Eye (tissue), 1 donor: ENCODE data around the gene P2RY2.
A peak's percentile ranks its signal among the peaks of the same experiment; 100 is the strongest.
"Not testable (repeated sequence)": the region's sequence is repeated elsewhere in the genome, so short reads cannot be mapped to it uniquely, and the experiment has no call there.

ENCODE experiments used
- DNase-seq: peaks from one replicate; pipeline ENCODE4 v3.0.0-alpha.2; 2015

The P2RY2 gene

DNA sequence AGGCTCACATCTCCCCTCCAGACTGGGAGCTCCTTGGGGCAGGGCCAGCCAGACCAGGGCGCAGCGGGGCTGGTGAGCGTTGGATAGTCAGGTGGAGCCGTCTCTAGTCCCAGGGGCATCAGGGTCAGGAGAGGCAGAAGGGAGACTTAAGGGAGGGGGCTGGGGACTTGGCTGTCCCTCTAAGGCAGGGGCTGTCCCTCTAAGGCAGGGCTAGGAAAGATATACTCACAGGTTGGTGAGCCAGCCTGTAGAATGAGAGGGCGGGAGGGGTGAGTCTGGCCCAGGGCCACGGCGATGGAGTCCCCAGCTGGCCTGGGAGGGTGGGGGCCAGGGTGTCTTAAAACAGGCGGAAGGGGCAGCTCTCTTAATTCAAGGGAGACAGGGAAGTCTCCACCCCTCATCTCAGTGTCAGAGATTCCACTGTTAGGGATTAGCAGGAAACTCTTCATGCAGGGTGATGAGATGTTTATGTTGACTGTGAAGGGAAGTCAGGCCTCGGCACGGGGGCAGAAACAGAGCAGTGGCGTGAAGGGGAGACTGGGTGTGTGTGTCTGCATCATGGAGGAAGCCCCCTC is 11.3 kb downstream of the P2RY2 start:
- no peak for DNase-seq

- no peak for DNase-seq
These were observed 12.1 kb downstream of the P2RY2 start for GRCh38 chr11:73229896-73230875.

DNA sequence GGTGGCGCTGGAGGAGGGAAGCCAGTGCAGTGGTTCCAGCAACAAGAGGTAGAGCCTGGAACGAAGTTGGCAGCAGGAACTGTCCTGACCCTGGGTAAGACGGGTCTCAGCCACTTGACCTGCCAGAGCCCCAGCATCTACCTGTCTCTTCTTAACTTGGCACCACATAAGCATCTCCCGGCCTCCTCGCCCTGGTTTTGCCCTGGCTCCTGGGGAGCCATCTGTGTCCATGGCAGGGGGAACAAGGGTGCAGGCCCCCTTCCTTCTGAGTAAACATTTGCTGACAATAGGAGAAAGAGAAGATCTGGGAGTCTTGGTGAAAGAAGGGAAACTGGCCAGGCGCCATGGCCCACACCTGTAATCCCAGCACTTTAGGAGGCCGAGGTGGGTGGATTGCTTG is 12.8 kb downstream of the P2RY2 start:
- DNase-seq = no peak

DNA sequence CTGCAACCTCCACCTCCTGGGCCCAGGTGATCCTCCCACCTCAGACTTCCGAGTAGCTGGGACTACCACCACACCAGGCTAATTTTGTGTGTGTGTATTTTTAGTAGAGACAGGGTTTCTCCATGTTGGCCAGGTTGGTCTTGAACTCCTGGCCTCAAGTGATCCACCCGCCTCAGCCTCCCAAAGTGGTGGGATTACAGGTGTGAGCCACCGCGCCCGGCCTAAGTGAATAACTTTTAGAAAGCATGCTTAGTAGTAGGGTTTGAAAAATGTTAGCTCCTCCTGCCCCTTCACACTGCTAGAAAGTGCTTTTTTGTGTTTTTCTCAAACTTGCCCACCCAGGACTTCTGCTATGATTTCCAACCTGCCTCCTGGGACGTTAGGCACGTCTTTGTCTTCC is 14.4 kb downstream of the P2RY2 start:
- DNase-seq = not testable (repeated sequence)

GRCh38 chr11:73233211-73233610 is 15.1 kb downstream of the P2RY2 start:
- no peak for DNase-seq

DNA sequence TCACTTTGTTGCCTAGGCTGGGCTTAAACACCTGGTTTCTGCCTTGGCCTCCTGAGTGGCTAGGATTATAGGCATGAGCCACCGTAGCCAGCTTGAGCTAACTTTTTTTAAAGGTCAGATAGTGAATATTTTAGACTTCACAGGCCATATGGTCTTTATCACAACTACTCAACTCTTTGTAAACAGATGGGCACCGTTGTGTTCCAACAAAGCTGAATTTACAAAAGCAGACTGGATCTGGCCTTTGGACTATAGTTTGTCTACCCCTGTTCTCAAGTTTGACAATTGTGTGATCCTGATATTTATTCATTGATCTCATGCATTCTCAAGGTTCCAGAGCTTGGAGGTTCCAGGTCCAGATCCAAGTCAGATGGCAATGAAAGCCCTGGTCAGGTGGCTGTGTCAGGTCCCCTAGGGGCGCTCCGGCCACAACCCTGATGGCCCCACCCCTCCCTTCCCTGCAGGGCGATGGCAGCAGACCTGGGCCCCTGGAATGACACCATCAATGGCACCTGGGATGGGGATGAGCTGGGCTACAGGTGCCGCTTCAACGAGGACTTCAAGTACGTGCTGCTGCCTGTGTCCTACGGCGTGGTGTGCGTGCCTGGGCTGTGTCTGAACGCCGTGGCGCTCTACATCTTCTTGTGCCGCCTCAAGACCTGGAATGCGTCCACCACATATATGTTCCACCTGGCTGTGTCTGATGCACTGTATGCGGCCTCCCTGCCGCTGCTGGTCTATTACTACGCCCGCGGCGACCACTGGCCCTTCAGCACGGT is 15.8 kb downstream of the P2RY2 start:
- no peak for DNase-seq

DNA sequence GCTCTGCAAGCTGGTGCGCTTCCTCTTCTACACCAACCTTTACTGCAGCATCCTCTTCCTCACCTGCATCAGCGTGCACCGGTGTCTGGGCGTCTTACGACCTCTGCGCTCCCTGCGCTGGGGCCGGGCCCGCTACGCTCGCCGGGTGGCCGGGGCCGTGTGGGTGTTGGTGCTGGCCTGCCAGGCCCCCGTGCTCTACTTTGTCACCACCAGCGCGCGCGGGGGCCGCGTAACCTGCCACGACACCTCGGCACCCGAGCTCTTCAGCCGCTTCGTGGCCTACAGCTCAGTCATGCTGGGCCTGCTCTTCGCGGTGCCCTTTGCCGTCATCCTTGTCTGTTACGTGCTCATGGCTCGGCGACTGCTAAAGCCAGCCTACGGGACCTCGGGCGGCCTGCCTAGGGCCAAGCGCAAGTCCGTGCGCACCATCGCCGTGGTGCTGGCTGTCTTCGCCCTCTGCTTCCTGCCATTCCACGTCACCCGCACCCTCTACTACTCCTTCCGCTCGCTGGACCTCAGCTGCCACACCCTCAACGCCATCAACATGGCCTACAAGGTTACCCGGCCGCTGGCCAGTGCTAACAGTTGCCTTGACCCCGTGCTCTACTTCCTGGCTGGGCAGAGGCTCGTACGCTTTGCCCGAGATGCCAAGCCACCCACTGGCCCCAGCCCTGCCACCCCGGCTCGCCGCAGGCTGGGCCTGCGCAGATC is 16.5 kb downstream of the P2RY2 start:
- no peak for DNase-seq

DNA sequence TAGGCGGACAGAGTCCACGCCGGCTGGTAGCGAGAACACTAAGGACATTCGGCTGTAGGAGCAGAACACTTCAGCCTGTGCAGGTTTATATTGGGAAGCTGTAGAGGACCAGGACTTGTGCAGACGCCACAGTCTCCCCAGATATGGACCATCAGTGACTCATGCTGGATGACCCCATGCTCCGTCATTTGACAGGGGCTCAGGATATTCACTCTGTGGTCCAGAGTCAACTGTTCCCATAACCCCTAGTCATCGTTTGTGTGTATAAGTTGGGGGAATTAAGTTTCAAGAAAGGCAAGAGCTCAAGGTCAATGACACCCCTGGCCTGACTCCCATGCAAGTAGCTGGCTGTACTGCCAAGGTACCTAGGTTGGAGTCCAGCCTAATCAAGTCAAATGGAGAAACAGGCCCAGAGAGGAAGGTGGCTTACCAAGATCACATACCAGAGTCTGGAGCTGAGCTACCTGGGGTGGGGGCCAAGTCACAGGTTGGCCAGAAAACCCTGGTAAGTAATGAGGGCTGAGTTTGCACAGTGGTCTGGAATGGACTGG is 17.2 kb downstream of the P2RY2 start:
- DNase-seq = no peak

- no peak for DNase-seq
These were observed 18.2 kb downstream of the P2RY2 start for GRCh38 chr11:73236205-73236765.

- DNase-seq = peak; percentile 48
These were observed 18.8 kb downstream of the P2RY2 start for GRCh38 chr11:73236854-73237253.

DNA sequence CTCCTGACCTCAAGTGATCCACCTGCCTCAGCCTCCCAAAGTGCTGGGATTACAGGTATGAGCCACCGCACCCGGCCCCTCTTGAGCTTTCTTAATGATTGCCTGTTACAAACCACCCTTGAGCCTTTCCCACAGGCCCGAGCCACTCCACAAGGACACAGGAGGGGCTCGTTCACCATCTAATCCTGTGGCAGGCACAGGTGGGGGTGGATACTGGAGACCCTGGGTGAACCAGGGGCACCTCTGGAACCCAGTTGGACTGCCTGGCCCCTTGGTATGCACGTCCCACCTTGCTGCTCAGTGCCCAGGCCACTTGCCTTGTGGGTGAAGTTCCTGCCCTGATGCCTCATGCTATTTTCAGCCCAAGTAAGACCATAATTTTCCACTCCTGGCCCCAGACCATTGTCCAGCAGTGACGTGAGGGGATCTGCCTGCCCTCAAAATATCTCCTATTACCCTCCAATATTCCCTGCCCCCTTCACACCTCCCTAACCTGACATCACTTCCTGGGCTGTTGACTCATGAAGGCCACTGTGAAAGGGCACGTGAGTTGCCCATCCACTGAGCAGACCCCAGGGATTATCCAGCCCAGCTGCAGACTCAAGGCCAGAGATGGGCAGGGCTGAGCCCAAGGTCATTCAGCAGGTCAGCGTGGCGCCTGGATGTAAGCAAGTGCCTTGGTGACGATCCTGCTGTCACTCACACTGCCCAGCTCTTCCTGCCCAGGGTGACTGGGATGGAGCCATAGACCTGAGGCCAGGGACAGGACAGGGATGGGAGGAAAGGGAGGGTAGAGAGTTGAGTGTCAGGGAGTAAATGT is 19.6 kb downstream of the P2RY2 start:
- DNase-seq = no peak

DNA sequence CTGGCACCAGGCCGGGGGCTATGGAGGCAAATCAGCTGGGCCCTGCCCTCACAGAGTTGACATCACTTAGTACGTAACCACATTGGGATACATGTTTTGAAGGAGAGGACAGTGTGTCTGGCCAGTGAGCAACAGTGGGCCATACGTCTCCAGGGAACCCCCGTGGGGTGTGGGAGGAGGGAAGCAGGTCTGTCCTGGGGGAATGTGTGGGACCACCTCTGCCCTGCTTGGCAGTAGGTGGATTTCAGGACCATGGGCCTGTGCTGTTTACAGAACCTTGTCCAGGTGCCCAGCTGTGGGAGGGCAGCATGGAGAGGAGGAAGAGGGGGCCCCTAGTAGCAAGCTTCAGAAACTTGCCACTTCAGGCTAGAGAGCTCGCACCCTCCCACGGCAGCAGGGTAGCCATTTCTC is 21.0 kb downstream of the P2RY2 start:
- no peak for DNase-seq

- DNase-seq = no peak
These were observed 21.6 kb downstream of the P2RY2 start for GRCh38 chr11:73239571-73240189.

DNA sequence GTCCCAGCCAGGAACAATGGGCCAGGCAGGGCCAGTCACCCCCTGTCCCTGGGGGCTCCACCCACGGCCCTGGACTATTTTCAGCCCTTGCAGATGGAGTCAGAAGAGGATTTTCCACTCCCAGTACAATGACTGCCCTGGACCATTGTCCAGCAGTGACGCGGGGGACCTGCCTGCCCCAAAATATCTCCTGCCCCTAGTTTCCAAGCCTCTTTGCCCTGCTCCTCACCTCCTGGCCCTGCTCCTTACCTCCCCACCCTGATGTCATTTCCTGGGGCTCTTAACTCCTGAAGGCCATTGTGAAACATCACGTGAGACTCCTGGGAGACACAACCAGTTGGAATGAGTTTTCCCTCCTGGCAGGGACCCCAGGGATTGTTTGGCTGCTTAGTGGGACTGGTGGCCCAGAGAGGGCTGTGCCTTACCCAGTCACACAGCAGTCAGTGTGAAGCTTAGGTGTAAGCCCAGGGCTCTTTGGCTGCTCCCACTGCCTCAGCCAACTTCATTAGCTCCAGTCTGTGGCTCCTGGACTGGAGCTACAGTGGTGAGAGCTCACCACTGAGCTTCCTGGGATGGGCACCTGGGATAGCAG is 22.2 kb downstream of the P2RY2 start:
- no peak for DNase-seq

DNA sequence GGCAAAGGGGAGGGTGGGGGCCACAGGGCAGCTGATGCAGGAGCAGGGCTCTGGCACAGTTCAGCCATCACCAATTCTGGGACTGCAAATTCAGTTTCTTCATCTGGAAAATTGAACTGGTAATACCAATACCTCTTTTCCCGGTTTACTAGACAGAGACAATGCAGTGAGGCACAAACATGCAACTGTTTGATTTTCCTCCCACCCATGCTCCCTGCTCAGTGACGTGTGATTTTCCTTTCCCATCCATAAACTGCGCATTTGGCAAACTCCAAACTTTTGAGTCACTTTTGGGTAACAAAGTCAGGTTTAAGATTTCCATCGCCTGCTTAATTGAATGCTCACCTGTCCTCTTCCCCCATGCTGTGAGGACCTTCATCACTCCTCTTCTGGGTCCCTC is 23.2 kb downstream of the P2RY2 start:
- no peak for DNase-seq

- peak; percentile 93 for DNase-seq
These were observed 24.4 kb downstream of the P2RY2 start for GRCh38 chr11:73242251-73243092.

- no peak for DNase-seq
These were observed 25.0 kb downstream of the P2RY2 start for GRCh38 chr11:73243093-73243485.

- no peak for DNase-seq
These were observed 26.6 kb downstream of the P2RY2 start for GRCh38 chr11:73244589-73245240.

DNA sequence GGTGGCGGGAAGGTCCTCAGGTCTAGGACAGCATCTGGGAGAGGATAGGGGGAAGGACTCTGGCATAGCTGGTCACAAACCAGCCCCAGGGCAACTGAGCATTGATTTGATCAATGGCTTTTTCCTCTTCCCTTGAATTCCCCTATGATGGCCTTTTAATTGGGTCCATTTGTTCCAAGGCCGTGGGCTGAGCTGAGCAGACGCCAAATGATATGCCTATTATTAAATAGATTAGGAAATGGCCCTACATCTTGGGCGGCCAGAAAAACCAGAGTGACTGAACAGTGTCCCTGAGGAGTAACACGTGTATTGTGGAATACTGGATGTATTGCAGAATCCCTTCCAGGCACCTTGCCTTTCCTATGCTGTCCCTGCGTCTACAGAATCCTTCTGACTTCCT is 27.4 kb downstream of the P2RY2 start:
- DNase-seq = no peak
